C4-2B (cell line): ENCODE data around the gene CAP1.
A peak's percentile ranks its signal among the peaks of the same experiment; 100 is the strongest.
"Not testable (repeated sequence)": the region's sequence is repeated elsewhere in the genome, so short reads cannot be mapped to it uniquely, and the experiment has no call there.

Source experiments
- H3K27ac ChIP-seq: fragments of 450-650 bp; 2 replicates; pipeline ENCODE4 v1.5.1; 2017
- CTCF ChIP-seq: fragments of 450-650 bp; conservative IDR thresholded peaks from 2 replicates; pipeline ENCODE4 v1.5.1; 2017; ENCODE audit warnings: mild to moderate bottlenecking
- ZFX ChIP-seq: fragments of 450-650 bp; IDR thresholded peaks from 2 replicates; pipeline ENCODE4 v1.6.1; 2017

Gene CAP1

GRCh38 chr1:40076895-40077312 lies 36.4 kb downstream of the CAP1 start:
- no peak for TF ChIP-seq ZFX
- no peak for TF ChIP-seq CTCF
- H3K27ac ChIP-seq, result no peak overlapping the region

GRCh38 chr1:40078512-40079333 lies 38.2 kb downstream of the CAP1 start:
- no peak overlapping the region for H3K27ac ChIP-seq
- TF ChIP-seq ZFX (no peak), CTCF (peak; percentile 91)

- no peak for TF ChIP-seq ZFX
- TF ChIP-seq CTCF, result no peak
- no peak overlapping the region for H3K27ac ChIP-seq
These were observed 39.4 kb downstream of the CAP1 start for GRCh38 chr1:40079774-40080400.

- TF ChIP-seq CTCF (no peak), ZFX (no peak)
These were observed 41.3 kb downstream of the CAP1 start for GRCh38 chr1:40081871-40082270.

GRCh38 chr1:40084750-40085149 lies 44.2 kb downstream of the CAP1 start:
- H3K27ac ChIP-seq, result not testable (repeated sequence)
- peak; percentile 86 for TF ChIP-seq CTCF

More at GRCh38 chr1:40081871-40082270, 41.3 kb downstream of the CAP1 start:
- H3K27ac ChIP-seq, result no peak overlapping the region

- TF ChIP-seq CTCF, result no peak
- TF ChIP-seq ZFX, result no peak
- no peak overlapping the region for H3K27ac ChIP-seq
These were observed 50.3 kb downstream of the CAP1 start for GRCh38 chr1:40090652-40091355.

- H3K27ac ChIP-seq, result no peak overlapping the region
- TF ChIP-seq ZFX (no peak), CTCF (no peak)
These were observed 51.7 kb downstream of the CAP1 start for GRCh38 chr1:40092241-40092640.
